NCI-H82 (cell line): Measurements from ENCODE around the gene ZNF765.
"Not testable (repeated sequence)": the region's sequence is repeated elsewhere in the genome, so short reads cannot be mapped to it uniquely, and the experiment has no call there.

ENCODE experiments used
- DNase-seq: peaks from one replicate; lab custom pipeline; 2025; lab: John Stamatoyannopoulos, UW

ZNF765 gene

GRCh38 chr19:53422551-53422950, 27.6 kb downstream of the ZNF765 start:
- DNase-seq = no peak

GRCh38 chr19:53423074-53423473, 28.1 kb downstream of the ZNF765 start:
- not testable (repeated sequence) for DNase-seq

- peak; percentile 48 for DNase-seq
These were observed 28.7 kb downstream of the ZNF765 start for GRCh38 chr19:53423680-53424079.

- DNase-seq = peak; percentile 84
These were observed 30.1 kb downstream of the ZNF765 start for GRCh38 chr19:53424968-53425597.

GRCh38 chr19:53431399-53432087, 36.6 kb downstream of the ZNF765 start, which contains the start of gene ZNF761:
ZNF761 (plus strand) TSS chr19:53431984; CDS start chr19:53447269, 15,285 bp downstream.
- DNase-seq = peak; percentile 94

- DNase-seq = peak; percentile 31
These were observed 37.2 kb downstream of the ZNF765 start for GRCh38 chr19:53432088-53432661.

- DNase-seq = not testable (repeated sequence)
These were observed 48.9 kb downstream of the ZNF765 start for GRCh38 chr19:53443809-53444208.

GRCh38 chr19:53447196-53447595, 52.2 kb downstream of the ZNF765 start:
- DNase-seq = not testable (repeated sequence)

GRCh38 chr19:53455828-53456227, 60.9 kb downstream of the ZNF765 start:
- no peak for DNase-seq

GRCh38 chr19:53460131-53460721, 65.3 kb downstream of the ZNF765 start:
- not testable (repeated sequence) for DNase-seq

GRCh38 chr19:53461866-53462265, 66.9 kb downstream of the ZNF765 start:
- DNase-seq = no peak

- DNase-seq = peak; percentile 2
These were observed 67.9 kb downstream of the ZNF765 start for GRCh38 chr19:53462861-53463260.

- peak; percentile 12 for DNase-seq
These were observed 68.3 kb downstream of the ZNF765 start for GRCh38 chr19:53463263-53463662.

- DNase-seq = peak; percentile 26
These were observed 72.0 kb downstream of the ZNF765 start for GRCh38 chr19:53466726-53467484.

- DNase-seq = peak; percentile 91
These were observed 72.7 kb downstream of the ZNF765 start, which contains the start of gene ZNF813 for GRCh38 chr19:53467485-53468262. ZNF813 (plus strand) TSS chr19:53467733; CDS start chr19:53483823, 16,090 bp downstream.

- DNase-seq = not testable (repeated sequence)
These were observed 73.7 kb downstream of the ZNF765 start for GRCh38 chr19:53468628-53469027.

GRCh38 chr19:53471916-53472315, 77.0 kb downstream of the ZNF765 start:
- DNase-seq = no peak

- DNase-seq = not testable (repeated sequence)
These were observed 79.9 kb downstream of the ZNF765 start for GRCh38 chr19:53474832-53475231.

GRCh38 chr19:53475470-53475869, 80.5 kb downstream of the ZNF765 start:
- DNase-seq = not testable (repeated sequence)
